Amniotic epithelial cell (primary cell): ENCODE data around the gene PCCA.
A peak's percentile ranks its signal among the peaks of the same experiment; 100 is the strongest.
"Not testable (repeated sequence)": the region's sequence is repeated elsewhere in the genome, so short reads cannot be mapped to it uniquely, and the experiment has no call there.

Experiments used
- DNase-seq: peaks from one replicate; pipeline ENCODE4 v3.0.0-alpha.2; 2010; ENCODE audit warnings: low read depth

PCCA gene

DNA sequence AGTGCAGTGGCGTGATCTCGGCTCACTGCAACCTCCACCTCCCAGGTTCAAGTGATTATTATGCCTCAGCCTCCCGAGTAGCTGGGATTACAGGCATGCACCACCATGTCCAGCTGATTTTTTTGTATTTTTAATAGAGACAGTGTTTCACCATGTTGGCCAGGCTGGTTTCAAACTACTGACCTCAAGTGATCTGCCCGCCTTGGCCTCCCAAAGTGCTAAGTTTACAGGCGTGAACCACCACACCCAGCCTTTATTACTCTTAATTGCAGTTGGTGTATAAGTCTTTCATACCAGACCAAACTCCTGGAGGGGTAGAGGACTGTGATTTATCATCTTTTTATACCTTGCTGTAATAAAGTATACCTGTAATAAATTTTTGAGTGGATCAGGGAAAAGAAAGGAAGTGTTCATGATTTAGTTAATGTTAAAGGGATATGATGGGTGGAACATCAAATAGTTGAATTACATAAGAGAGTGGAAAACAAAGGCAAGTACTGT, 52.6 kb downstream of the PCCA start:
- not testable (repeated sequence) for DNase-seq

GRCh38 chr13:100146534-100146933, 57.6 kb downstream of the PCCA start:
- DNase-seq = no peak

- DNase-seq = no peak
These were observed 58.9 kb downstream of the PCCA start for GRCh38 chr13:100147825-100148224.

GRCh38 chr13:100148422-100148821, 59.5 kb downstream of the PCCA start:
- DNase-seq = no peak

- peak; percentile 20 for DNase-seq
These were observed 60.5 kb downstream of the PCCA start for GRCh38 chr13:100149389-100149788.

- DNase-seq = not testable (repeated sequence)
These were observed 61.8 kb downstream of the PCCA start for GRCh38 chr13:100150711-100151110.

DNA sequence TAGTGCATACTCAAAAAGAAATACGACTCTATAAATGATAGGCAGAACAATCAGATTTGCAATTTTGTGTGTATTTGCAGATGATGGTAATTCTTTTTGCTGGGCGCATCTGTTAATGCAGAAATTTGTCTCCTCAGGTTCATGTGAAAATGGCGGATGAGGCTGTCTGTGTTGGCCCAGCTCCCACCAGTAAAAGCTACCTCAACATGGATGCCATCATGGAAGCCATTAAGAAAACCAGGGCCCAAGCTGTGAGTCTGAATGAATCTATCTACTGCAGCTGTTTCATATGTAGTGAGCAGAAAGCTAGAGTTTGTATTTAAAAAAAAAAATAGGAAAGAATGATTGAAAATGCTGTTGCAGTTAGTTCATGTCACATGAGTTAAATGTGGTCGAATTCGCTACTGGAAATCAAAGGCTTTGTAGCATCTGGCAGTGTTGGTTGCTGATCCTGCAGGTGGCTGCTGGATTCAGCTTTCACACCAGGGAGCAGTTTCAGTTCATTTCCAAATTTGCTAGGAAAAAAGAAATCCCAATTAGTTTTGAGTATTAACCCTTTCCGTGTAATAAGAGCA, 66.0 kb downstream of the PCCA start:
- DNase-seq = no peak

- peak; percentile 78 for DNase-seq
These were observed 67.9 kb downstream of the PCCA start for GRCh38 chr13:100156788-100157187.

GRCh38 chr13:100158569-100158968, 69.7 kb downstream of the PCCA start:
- no peak for DNase-seq

- DNase-seq = no peak
These were observed 70.7 kb downstream of the PCCA start for GRCh38 chr13:100159584-100159983.

GRCh38 chr13:100160450-100160849, 71.6 kb downstream of the PCCA start:
- DNase-seq = no peak

- no peak for DNase-seq
These were observed 74.5 kb downstream of the PCCA start for GRCh38 chr13:100163375-100163774.

GRCh38 chr13:100173203-100173602, 84.3 kb downstream of the PCCA start:
- DNase-seq = no peak

- DNase-seq = not testable (repeated sequence)
These were observed 85.6 kb downstream of the PCCA start for GRCh38 chr13:100174455-100174854.

DNA sequence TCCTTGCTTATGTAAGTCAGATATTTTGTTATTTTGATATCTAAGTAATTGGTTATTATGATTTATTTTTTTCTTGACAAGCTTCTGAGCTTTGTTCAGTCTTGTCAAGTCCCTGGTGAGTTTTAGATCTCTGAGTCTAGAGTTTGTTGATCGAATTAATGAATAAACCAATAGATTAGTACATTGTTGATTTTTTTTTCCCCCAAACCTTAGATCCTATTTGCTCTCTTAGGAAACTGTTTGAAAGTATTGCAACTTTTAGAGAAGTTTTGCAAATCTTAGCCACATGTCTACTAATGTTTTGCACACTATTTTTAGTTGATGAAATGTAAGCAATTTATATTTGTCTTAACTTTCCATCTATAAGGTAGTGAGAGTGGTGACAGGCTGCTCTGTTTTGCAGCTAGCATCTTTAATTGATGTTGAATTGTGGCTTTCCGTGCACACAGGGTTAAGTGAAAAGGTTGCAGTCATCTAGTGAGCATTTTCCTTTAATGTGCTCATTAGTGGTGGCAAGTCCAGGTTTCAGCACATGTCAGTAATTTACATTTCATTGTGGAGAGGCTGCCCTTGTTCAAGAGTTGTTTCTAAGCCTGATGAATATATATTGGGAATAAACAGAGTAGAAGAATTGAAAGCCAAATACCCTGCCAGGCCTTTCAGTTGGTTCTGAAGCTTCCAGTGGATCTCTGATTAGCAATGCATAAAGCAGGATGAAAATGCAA, 86.3 kb downstream of the PCCA start:
- DNase-seq = no peak

DNA sequence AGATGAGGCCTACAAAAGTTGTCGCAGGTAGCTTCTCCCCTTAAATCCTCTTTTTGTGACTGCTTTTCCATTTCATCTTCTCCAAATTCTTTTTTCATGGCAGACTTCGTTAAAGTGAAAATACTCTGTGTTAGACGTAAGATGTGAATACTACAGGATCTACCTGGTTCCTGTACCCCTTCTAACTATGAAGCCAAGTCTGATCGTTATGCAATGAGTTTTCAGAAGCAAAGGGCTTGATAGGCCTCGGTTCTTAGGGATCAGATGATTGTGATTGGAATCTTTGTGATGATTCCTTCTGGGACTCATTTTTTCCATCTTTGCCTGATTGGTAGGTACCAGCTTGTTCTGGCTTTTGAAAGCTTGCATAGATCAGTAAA, 86.9 kb downstream of the PCCA start:
- no peak for DNase-seq

- DNase-seq = peak; percentile 18
These were observed 88.0 kb downstream of the PCCA start for GRCh38 chr13:100176801-100177400.

DNA sequence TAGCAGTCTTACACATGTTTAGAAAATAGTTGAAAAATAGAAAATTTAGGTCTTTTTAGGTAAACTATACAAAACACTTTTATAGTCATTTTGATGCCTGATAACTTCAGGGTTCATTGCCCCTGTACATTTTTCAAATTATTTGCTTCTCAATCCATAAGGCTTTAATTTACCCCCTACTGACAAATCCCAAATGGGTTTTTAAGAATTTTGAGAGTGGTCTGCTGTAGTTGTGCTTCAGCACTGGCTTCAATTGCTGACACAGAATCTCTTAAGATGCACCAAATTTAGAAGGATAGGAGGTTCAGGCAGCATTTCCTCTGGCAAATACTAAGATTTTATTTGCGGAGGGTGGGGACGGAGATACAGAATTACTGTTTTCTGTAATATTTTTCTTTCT, 89.4 kb downstream of the PCCA start:
- no peak for DNase-seq

DNA sequence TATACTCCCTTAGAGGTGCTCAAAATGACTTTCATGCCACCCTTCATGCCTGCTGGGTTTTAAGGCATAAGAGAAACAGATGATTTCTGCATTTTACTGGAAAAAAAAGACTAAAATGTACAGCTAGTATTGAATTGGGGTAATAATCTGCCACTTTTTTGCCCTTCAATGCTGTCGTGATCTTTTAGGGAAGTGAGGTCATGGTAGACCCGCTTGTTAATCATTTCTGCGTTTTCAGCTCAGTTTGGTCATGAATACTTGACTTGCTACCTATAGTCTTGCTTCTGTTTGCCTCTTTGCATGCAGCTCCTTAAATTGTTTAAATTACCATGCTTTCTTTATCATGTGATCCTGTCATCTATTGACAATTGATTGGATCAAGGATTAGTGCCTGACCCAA, 90.4 kb downstream of the PCCA start:
- DNase-seq = no peak

DNA sequence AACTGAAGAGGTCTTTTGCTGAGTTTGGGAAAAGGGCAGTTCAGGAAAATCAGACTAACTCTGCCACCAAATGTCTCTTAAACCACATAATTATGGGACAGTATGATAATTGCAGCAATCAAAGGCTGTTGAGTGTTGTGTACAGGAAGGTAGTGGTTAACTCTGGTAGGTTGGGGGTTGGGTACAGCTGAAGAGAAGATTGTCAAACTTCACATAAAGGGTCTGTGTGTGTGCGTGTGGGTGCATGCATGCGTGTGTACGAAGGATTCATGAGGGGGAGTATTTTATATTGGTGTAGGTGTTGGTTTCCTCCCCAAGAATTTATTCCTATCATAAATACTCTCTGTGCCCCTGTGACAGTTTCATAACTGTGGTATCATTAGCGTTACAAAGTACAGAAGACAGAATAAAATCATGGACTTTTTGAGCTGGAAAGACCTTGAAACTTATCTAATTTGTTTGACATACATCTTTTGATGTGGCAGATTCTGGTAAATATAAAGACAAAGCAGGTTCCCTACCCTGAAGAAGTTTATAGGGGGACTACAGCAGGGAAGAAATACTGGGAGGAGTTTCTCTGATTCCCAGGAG, 94.1 kb downstream of the PCCA start:
- no peak for DNase-seq

DNA sequence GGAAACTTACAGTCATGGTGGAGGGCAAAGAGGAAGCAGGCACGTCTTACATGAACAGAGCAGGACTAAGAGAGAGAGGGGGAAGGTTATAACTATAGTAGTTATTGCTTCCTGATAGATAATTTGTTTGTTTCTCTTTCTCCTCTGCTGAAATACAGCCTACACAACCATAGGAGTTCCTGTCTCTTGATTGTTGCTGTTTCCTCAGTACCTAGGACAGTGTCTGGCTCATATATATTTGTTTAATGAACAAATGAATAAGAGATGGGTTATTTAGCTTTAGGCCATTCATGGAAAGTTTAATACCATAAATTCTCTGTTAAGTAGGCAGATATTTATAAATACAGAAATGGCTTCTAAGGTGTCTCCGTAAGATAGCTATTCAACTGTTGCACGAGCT, 95.2 kb downstream of the PCCA start:
- DNase-seq = no peak

- no peak for DNase-seq
These were observed 106.7 kb downstream of the PCCA start for GRCh38 chr13:100195568-100195967.

DNA sequence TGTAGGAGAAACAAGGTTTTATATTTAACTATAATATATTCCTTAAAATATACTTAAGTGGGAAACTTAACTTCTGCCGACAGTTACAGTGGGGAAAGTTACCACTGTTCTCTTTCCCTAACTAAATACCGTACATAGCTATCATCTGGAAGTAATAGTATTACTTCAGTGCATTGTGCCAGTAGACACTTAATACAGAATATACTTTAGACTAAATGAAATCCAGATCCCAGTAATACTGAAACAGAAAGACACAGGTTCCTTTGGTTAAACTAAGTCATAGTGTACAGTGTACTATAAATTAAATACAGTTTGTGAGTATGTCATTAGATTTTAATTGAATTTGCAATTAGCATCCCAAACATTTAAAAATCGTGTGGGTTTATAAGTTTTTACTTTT, 107.5 kb downstream of the PCCA start:
- DNase-seq = no peak
